Endothelial cell of umbilical vein (primary cell): Measurements from ENCODE around the gene UQCRH. TPM values are rescaled to one million over a fixed set of nuclear protein-coding genes. Genes with fewer than 3 reads are reported as not detected.

Experiments used
- BruUV-seq: library from RNA; stranded (reverse); fragments of 400-500 nt; replicated peaks from 2 replicates; lab custom pipeline; 2021; lab: Mats Ljungman, UMichigan
- CTCF ChIA-PET: fragments of 300-600, 350-600 bp; sonication (Branson Sonifier 250); formaldehyde crosslinking; loops from one replicate; lab custom pipeline; 2021; ENCODE audit warnings: antibody characterized with exemption, inconsistent platforms; lab: Charles Lee
- POLR2A ChIA-PET: fragments of 300-600, 350-600 bp; sonication (Branson Sonifier 250); formaldehyde crosslinking; loops from one replicate; lab custom pipeline; 2021; ENCODE audit warnings: antibody characterized with exemption, inconsistent platforms; lab: Charles Lee
- DNase-seq: peaks from one replicate; pipeline ENCODE4 v3.0.0-alpha.2; 2011; ENCODE audit warnings: low read depth, low spot score
- FAIRE-seq: peaks from 2 replicates; lab custom pipeline; 2011; peaks lifted over from hg19 to GRCh38; lab: Jason Lieb, UNC
- H2AFZ ChIP-seq: 2 replicates; pipeline ENCODE4 v1.6.0; 2012; ENCODE audit warnings: low read depth, low read length, control low read depth, inconsistent platforms
- H3K27ac ChIP-seq: 2 replicates; pipeline ENCODE4 v1.5.1; 2011; ENCODE audit warnings: low read depth, mild to moderate bottlenecking, control low read depth, low read length, moderate library complexity; ENCODE audit not compliant: insufficient read depth
- H3K27me3 ChIP-seq, 2 experiments: 2 replicates each; pipeline versions ENCODE4 v1.6.0 to v1.6.1; 2011; ENCODE audit warnings: low read length in 2 of 2, mixed read lengths in 1 of 2; ENCODE audit not compliant: control insufficient read depth in 2 of 2, insufficient read depth in 2 of 2
- H3K36me3 ChIP-seq, 2 experiments: 2 replicates in 1 of 2; 3 replicates in 1 of 2; pipeline ENCODE4 v1.5.1; 2011; ENCODE audit warnings: low read length in 2 of 2, mild to moderate bottlenecking in 1 of 2, moderate library complexity in 1 of 2; ENCODE audit not compliant: control insufficient read depth in 2 of 2, insufficient read depth in 2 of 2; ENCODE audit errors: extremely low read depth in 1 of 2
- H3K4me1 ChIP-seq: 3 replicates; pipeline ENCODE4 v1.5.1; 2011; ENCODE audit warnings: mild to moderate bottlenecking, low read length; ENCODE audit not compliant: control insufficient read depth, insufficient read depth; ENCODE audit errors: extremely low read depth
- H3K4me2 ChIP-seq: 2 replicates; pipeline ENCODE4 v1.6.1; 2011; ENCODE audit warnings: low read length, control low read depth, mixed read lengths; ENCODE audit not compliant: insufficient read depth
- H3K4me3 ChIP-seq, 3 experiments: fragments of 200-600 bp in 1 of 3; sonication (generic), shearing (Covaris generic) in 1 of 3; replicated peaks in 1 of 3; 2 replicates each; pipeline ENCODE4 v1.5.1; 2011 to 2016; ENCODE audit warnings: control low read depth in 3 of 3, low read length in 3 of 3, mild to moderate bottlenecking in 2 of 3, inconsistent platforms in 1 of 3, low read depth in 1 of 3, moderate library complexity in 1 of 3; ENCODE audit not compliant: insufficient read depth in 1 of 3
- H3K79me2 ChIP-seq: 2 replicates; pipeline ENCODE4 v1.6.0; 2012; ENCODE audit warnings: low read length, inconsistent platforms; ENCODE audit not compliant: control insufficient read depth, insufficient read depth
- H3K9ac ChIP-seq: replicated peaks from 2 replicates; pipeline ENCODE3; 2011; ENCODE audit warnings: low read length, control low read depth; ENCODE audit not compliant: insufficient read depth; ENCODE audit errors: extremely low read depth
- H3K9me1 ChIP-seq: replicated peaks from 3 replicates; pipeline ENCODE4 v1.6.0; 2011; ENCODE audit warnings: mild to moderate bottlenecking, low read length; ENCODE audit not compliant: control insufficient read depth, insufficient read depth; ENCODE audit errors: extremely low read depth
- H3K9me3 ChIP-seq: replicated peaks from 2 replicates; pipeline ENCODE4 v1.5.1; 2012; ENCODE audit warnings: low read length, inconsistent platforms; ENCODE audit not compliant: control insufficient read depth, insufficient read depth
- H4K20me1 ChIP-seq: replicated peaks from 2 replicates; pipeline ENCODE3; 2011; ENCODE audit warnings: mild to moderate bottlenecking, low read length; ENCODE audit not compliant: control insufficient read depth, insufficient read depth; ENCODE audit errors: extremely low read depth
- CTCF ChIP-seq, 2 donors: IDR thresholded peaks; 1 replicate in 1 of 2; 2 replicates in 1 of 2; pipeline ENCODE4 v1.5.1; 2011; ENCODE audit warnings: low read length in 2 of 2, mild to moderate bottlenecking in 2 of 2, moderate library complexity in 2 of 2, control low read depth in 1 of 2, inconsistent platforms in 1 of 2, low read depth in 1 of 2; ENCODE audit not compliant: insufficient read depth in 1 of 2; ENCODE audit errors: extremely low read depth in 1 of 2
- FOS ChIP-seq: IDR thresholded peaks from 2 replicates; pipeline ENCODE4 v1.6.1; 2011; ENCODE audit warnings: mild to moderate bottlenecking, low read length, moderate library complexity, borderline replicate concordance; ENCODE audit not compliant: insufficient read depth
- GATA2 ChIP-seq: IDR thresholded peaks from 2 replicates; pipeline ENCODE4 v1.7.0; 2011; ENCODE audit warnings: low read depth, mild to moderate bottlenecking, moderate library complexity, mixed read lengths, low read length; ENCODE audit not compliant: insufficient read length, insufficient read depth
- JUN ChIP-seq: IDR thresholded peaks from 2 replicates; pipeline ENCODE4 v1.6.1; 2011; ENCODE audit warnings: borderline replicate concordance, low read depth; ENCODE audit not compliant: insufficient read length, insufficient read depth
- MAX ChIP-seq: IDR thresholded peaks from 2 replicates; pipeline ENCODE4 v1.6.1; 2011; ENCODE audit not compliant: insufficient read depth, insufficient read length
- MYC ChIP-seq: IDR thresholded peaks from one replicate; pipeline ENCODE4 v1.6.1; 2011; ENCODE audit warnings: mild to moderate bottlenecking, low read depth, low read length
- POLR2A ChIP-seq: IDR thresholded peaks from 2 replicates; pipeline ENCODE4 v1.6.1; 2012; ENCODE audit warnings: low read depth, mild to moderate bottlenecking, control low read depth, low read length
- dilution Hi-C: fragments of 300-500 bp; cut with MboI; formaldehyde crosslinking; loops from one replicate; pipeline ENCODE4 v1.15.0; 2019; ENCODE audit warnings: low sequenced_read_pairs; ENCODE audit not compliant: extremely low pct_ligation_motif_present
- intact Hi-C: fragments of 100-400 bp; cut with micrococcal nuclease; formaldehyde crosslinking; loops from one replicate; pipeline ENCODE4 v1.10.0; 2022
- polyA plus RNA-seq, 4 experiments: library from polyadenylated mRNA; depleted of rRNA in 3 of 4; stranded (reverse) in 3 of 4; unstranded in 1 of 4; fragments of >200 nt; gene quantifications; 2 replicates each; pipeline versions ENCODE4 v1.2.1 to v1.2.3, GENCODE V29; 2011 to 2012; ENCODE audit warnings: missing spikeins in 1 of 4
- total RNA-seq: library from RNA; stranded (reverse); gene quantifications from 2 replicates; pipeline ENCODE4 v1.2.3, GENCODE V29; 2021

UQCRH gene
- total and polyA plus RNA-seq, 2 donors (not counting 3 experiments of a cell fraction or from before 2014, with no cell fraction given): 253 to 527 TPM

- Histone ChIP-seq H3K4me2 (no peak overlapping the region), H2AFZ (no peak overlapping the region), H4K20me1 (no peaks in the 10 kb centered on the region), H3K4me1 (no peaks in the 10 kb centered on the region), H3K9ac (no peak overlapping the region), H3K9me1 (no peaks in the 10 kb centered on the region), H3K27me3 (no peaks in the 10 kb centered on the region), H3K79me2 (no peaks in the 10 kb centered on the region), H3K4me3 (no peak overlapping the region), H3K9me3 (no peaks in the 10 kb centered on the region), H3K27ac (no peak overlapping the region), H3K36me3 (peaks cover 8 to 11% of the 10 kb centered on the region in 2 experiments)
- BruUV-seq: no TSS peak
- CTCF ChIA-PET: interaction anchor here (0.6 to 0.9 kb wide), 2 partner anchors 9 to 14 kb away, joined by 3 read pairs; no protein-coding TSS in a partner anchor
- no peak for TF ChIP-seq MAX
- TF ChIP-seq JUN: no peak
- TF ChIP-seq MYC: no peak
- TF ChIP-seq POLR2A: no peak
- no peak for TF ChIP-seq GATA2
- TF ChIP-seq CTCF (IDR thresholded peaks at IDR 0.05; ENCODE audit: extremely low read depth in 1 of 2, insufficient read depth in 1 of 2, low read depth in 1 of 2, low read length in 2 of 2): no peak
- TF ChIP-seq FOS: no peak
- no peak for FAIRE-seq
- intact Hi-C loops: no loop called here
- dilution Hi-C loops: no loop called here
- DNase-seq: no peak
- POLR2A ChIA-PET: no interaction called here
These were observed 29.1 kb upstream of the UQCRH start for GRCh38 chr1:46274225-46275029.
